ENCODE measurements around the gene DYNC1I1. TPM values are rescaled to one million over a fixed set of nuclear protein-coding genes. Genes with fewer than 3 reads are reported as not detected.

DYNC1I1 gene
- polyA plus RNA-seq (ENCODE audit: insufficient read length in 4 of 4) = under 1 TPM; 0.57 to 0.74 (median 0.64) TPM

DNA sequence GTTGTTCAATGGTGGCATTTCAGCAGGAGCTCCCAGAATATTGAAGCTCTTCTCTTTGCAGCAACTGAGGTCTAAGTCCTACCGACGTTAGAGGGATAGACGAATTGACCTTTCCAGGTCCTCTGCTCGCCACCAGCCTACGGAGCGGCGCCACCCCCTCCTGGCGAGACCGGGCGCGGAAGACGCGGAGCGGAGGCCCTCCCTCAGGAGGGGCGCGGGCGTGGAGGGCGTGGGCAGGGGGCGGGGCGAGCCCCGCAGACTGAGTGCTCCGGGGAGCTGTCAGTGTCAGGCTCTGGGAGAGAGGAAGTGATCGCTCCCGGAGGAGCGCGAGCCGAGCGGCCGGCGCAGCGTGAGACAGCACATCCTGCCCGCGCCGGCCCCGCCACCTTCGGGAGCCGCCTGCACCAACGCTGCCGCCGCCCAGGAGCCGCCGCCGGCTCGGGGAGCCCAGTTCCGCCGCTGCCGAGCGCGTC, at the start of gene DYNC1I1:
Gene DYNC1I1, plus strand, starts transcription at position 257 of the 473 bp plus-strand sequence. CDS start 32,176 bp downstream, outside the sequence.
- peak in 2 of 4 donors; percentile 11 to 38 for DNase-seq (ENCODE audit: low read depth in 4 of 4, low spot score in 2 of 4)

- DNase-seq (ENCODE audit: low read depth in 4 of 4, low spot score in 2 of 4) = peak in 1 of 4 donors; percentile 29
These were observed 48.7 kb upstream of the DYNC1I1 start for GRCh38 chr7:95723583-95724180.

DNA sequence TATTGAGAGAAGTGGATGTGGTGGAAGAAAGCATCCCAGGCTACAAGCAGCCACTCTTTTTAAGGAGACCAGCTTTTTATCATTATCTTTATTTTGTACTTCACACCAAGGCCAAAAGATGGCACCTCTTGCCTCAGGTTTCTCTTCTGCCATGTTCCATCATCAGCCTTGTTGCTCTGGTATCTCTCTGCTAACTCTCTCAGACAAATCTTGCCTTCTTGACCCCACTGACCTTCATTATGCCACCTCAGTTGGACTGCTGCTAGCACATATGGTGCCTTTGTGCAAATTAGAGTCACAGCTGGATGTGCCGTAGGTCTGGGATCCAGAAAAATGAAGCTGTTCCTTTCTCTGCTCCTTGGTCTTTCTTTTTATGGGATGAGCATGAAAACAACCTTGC, 47.1 kb upstream of the DYNC1I1 start:
- DNase-seq (ENCODE audit: low read depth in 4 of 4, low spot score in 2 of 4) = no peak

DNA sequence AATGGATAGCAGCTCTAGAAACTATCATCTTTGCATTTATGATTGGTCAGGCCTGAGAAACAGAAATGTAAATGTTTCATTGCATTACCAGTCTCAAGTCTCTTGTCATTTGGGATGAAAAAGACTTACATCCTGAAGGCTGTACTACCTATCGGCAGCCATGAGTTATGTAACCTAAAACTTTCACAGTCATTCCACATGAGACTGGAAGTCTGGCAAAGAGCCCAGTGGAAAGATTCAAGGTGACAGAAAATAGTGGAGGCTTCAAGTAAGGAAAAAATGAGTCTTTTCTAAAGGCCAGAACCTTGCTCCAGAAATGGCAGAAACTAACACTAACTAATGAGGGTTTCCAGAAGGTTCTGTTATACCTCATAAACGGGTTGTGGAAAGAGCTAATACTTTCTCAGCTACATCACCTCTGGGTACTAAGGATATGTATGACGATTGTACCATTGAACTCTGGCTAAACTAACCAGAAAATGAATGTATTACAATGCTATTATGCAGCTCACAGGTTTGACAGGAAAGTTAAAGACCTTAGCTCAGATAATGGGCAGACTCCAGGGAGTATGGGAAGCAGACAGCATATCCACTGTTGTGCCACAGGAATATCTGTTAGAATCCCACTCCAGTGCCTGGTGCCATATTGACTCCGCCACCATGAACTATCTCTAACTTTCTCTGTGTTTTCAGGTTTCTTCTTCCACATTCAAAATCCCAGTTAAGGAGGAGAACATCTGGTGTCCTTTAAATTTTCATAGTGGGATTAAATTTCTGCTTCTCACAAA, 41.7 kb upstream of the DYNC1I1 start:
- DNase-seq (ENCODE audit: low read depth in 4 of 4, low spot score in 2 of 4) = no peak

- no peak for DNase-seq (ENCODE audit: low read depth in 4 of 4, low spot score in 2 of 4)
These were observed 35.7 kb upstream of the DYNC1I1 start for GRCh38 chr7:95736635-95737034.

DNA sequence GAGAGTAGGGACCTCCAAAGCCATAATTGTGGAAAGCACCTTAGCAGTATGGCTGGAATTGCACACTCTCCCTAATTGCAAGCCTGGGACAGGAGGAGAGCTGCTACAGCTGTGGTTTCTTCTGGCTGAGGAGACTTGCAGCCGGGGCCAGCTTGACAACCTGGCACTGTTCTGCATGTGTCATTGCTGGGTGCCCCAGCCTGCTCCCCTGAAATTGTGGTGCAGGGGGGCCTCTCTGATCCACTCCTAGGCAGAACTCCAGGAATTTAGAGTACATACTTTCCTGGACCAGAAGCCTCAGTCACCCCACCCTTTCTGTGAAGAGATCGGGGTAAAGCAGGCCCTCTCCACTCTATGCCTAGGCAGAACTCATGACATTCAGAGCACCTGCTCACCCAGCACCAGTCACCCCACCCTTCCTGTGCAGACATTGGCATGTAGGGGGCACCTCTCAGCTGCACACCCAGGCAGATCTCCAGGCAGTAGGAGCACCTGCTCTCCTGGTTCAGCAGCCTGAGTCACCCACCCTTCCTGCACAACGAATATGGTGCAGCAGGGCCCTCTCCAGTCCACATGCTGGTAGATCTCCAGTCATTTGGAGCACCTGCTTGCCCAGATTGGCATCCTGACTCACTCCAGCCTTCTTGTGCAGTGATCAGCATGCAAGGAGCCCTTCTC, 34.4 kb upstream of the DYNC1I1 start:
- DNase-seq (ENCODE audit: low read depth in 4 of 4, low spot score in 2 of 4) = no peak

GRCh38 chr7:95749044-95749443, 23.3 kb upstream of the DYNC1I1 start:
- no peak for DNase-seq (ENCODE audit: low read depth in 4 of 4, low spot score in 2 of 4)

DNA sequence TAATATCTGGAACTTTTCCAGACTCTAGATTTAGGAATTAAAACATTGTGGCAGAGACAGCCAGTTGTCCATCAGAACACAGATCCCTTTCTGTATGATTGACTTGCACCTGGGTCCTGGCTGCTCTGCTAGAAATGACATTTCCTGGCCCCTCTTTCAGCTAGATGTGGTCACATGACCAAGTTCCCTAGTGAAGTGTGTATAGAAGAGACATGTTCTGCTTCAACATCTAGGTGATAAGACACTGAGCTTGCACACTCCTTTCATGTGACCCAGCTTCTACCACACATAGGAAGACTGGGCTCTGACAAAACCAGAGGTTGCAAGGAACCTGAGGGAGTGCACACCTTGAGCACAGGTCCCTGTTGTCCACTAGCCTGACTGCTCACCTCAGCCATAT, 22.8 kb upstream of the DYNC1I1 start:
- no peak for DNase-seq (ENCODE audit: low read depth in 4 of 4, low spot score in 2 of 4)

DNA sequence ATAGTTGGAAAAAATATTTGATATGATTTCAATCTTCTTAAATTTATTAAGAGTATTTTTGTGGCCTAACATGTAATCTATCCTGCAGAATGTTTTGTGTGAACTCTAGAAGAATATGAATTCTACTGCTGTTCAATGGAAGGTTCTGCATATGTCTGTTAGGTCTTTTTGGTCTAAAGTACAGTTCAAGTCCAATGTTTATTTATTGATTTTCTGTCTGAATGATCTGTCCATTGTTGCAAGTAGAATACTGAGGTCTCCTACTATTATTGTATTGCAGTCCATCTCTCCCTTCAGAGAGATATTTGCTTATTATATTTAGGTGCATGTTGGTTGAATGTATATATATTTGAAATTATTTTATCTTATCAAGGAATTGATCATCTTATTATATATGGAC, 18.9 kb upstream of the DYNC1I1 start:
- no peak for DNase-seq (ENCODE audit: low read depth in 4 of 4, low spot score in 2 of 4)

DNA sequence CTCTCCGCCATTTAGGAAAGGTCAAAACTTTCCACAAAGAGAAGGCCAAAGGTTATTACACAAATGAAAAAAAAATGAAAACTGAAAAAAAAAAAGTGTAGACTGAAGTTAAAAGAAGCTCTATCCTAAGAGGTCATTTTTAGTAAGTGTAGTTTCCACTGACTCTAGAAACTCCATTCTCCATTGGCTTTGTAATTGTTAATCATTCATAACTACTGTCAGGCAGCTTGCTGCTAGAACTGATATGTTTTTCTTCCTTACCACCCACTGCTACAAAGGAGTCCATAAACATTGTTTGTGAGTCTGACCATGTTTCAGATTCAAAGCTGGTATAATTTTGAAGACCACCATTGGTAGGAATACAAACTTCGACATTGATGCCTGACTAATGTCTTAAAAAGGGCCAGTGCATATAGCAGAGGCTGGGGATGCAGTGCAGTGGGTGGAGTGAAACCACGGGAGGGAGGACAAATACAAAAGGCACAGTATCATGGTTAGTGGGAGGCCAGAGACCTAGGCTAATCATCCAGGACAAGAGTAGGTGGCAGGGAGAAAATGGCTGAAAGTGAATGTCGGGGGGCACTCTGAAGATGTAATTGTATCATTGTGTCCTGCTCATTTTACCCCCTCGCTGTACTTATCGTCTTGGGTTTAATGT, 16.9 kb upstream of the DYNC1I1 start:
- DNase-seq (ENCODE audit: low read depth in 4 of 4, low spot score in 2 of 4) = no peak

GRCh38 chr7:95758187-95758586, 14.2 kb upstream of the DYNC1I1 start:
- no peak for DNase-seq (ENCODE audit: low read depth in 4 of 4, low spot score in 2 of 4)

DNA sequence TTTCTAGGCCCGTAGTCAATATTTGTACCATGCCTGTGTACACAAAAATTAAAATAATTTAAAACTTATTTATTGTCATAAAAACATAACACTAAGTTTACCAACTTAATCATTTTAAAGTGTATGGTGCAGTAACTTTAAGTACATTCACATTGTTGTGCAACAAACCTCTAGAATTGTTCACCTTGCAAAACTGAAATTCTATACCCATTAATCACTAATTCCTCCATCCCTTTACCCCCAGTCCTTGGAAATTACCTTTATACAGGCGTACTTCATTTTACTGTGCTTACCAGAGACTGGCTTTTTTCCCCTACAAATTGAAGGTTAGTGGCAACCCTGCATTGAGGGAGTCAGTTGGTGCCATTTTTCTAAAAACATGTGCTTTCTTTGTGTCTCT, 6.3 kb upstream of the DYNC1I1 start:
- no peak for DNase-seq (ENCODE audit: low read depth in 4 of 4, low spot score in 2 of 4)

DNA sequence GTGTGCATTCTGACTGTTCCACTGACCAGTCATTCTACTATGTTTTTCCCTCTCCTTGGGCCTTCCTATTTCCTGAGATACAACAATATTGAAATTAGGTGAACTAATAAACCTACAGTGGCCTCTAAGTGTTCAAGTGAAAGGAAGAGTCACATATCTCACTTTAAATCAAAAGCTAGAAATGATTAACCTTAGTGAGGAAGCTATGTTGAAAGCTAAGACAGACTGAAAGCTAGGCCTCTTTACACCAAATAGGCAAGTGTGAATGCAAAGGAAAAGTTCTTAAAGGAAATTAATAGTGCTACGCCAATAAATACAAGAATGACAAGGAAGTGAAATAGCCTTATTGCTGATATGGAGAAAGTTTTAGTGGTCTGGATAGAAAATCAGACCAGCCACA, 5.7 kb upstream of the DYNC1I1 start:
- no peak for DNase-seq (ENCODE audit: low read depth in 4 of 4, low spot score in 2 of 4)

DNA sequence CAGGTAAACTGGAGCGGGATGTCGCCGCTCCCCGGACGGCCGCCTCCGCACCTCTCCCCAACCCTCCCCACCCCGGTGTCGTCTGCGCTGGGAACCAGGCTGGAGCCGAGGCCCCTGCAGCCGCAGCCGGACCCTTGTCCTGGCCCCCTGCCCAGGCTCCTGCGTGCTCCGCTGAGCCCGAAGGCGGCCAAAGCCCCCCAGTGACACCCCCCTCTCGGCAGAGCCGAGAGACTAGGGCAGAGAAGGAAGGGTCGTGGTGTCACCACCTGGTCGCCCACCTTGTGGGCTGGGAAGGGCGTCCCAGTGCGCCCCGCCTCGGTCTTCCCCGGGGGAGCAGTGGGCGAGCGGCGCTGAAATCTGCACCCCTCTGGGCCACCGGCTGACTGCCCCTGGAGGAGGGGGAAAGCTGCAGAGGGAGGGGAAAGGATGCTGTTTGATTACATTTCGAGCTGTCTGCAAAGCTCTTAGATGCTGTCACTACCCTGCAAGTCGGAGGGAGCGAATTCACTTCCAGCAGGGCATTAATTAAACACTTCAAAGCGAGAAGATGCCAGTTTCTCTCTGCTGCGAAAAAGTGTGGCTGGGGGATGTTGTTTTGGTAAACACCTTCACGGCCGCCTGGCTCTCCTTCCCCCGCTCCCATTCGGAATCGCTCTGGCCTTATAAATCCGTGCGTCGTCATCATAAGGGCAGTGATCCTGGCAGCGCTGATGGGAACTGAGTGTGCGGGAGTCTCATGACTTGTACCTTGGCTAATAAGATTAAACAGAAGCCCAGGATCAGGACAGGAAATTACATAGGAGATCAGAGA, 622 bp downstream of the DYNC1I1 start:
- peak in 1 of 4 donors; percentile 2 for DNase-seq (ENCODE audit: low read depth in 4 of 4, low spot score in 2 of 4)

GRCh38 chr7:95776561-95777185, 4.3 kb downstream of the DYNC1I1 start:
- DNase-seq (ENCODE audit: low read depth in 4 of 4, low spot score in 2 of 4) = no peak

DNA sequence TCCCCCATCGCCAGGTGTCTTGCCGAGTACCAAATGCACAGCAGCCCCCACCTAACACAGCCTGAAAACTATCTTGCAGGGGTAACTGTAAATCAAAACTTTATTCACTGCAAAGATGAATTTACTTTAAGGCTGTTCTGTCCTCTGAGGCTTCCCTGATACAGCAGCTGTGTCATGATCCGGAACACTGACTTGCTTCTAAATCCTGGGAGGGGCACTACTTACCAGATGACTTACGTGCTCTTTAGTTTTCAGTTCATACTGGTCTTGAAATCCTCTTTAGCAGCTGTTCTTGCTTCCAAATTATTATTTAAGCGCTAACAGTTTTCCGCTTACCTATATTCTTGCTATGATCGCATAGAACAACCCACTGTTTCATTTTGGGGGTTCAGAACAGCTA, 4.9 kb downstream of the DYNC1I1 start:
- DNase-seq (ENCODE audit: low read depth in 4 of 4, low spot score in 2 of 4) = no peak

DNA sequence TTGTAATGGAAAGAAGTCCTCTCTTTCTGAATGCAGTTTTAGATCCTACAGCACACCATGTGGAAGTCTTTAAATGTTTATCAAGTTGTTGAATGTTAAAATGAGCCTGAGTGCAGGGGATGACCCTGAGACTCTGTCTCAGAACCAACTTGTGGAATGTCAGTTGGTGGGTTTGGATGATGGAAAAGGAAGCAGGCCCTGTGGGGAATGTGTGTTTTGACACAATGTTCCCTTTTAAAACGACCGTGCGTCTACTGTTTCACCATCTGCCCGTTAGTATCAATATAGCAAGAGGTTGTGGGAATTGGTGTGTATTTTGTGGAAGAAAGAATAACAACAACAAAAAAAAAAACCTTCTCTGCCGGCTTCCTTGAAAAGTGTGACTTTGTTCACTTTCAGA, 8.3 kb downstream of the DYNC1I1 start:
- DNase-seq (ENCODE audit: low read depth in 4 of 4, low spot score in 2 of 4) = no peak

- no peak for DNase-seq (ENCODE audit: low read depth in 4 of 4, low spot score in 2 of 4)
These were observed 9.7 kb downstream of the DYNC1I1 start for GRCh38 chr7:95781961-95782586.

DNA sequence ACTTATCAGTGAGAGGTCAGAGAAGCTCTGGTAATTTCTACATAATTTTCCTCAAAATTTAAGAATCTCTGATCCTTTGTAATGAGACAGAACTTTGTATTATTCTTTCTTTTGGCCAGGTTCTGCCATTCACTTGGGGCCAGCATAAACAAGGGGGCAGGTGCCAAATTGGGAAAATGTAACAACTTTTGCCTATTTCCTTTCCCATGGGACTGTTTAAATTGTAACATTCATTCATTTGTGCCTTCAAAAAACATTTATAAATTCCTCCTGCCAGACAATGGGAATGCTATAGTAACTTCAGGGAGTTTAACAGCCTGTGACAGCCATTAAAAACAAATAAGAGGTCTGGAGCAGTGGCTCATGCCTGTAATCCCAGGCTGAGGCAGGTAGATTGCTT, 12.4 kb downstream of the DYNC1I1 start:
- no peak for DNase-seq (ENCODE audit: low read depth in 4 of 4, low spot score in 2 of 4)
